ENCODE data around the gene TTLL8.

Gene TTLL8

DNA sequence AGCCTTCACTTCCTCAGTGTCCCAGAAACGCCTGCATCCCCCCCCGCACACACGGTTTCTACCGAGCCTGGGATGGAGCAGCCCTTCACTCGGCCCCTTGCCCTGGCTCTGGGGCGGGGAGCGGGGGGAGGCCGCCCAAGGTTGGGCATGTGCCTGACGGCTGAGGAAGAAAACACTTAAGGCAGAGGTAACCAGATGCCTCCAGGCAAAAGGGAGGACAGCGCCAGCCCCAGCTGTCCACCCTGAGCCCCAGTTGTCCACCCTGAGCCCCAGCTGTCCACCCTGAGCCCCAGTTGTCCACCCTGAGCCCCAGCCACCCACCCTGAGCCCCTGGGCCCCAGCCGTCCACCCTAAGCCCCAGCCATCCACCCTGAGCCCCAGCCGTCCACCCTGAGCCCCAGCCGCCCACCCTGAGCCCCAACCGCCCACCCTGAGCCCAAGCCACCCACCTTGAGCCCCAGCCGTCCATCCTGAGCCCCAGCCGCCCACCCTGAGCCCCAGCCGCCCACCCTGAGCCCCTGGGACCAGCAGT lies 3.8 kb upstream of the TTLL8 start:
- Histone ChIP-seq H3K9me2 (ENCODE audit: low read depth, low read length) (no peaks in the 10 kb centered on the region), H3K4me1 (ENCODE audit: insufficient read depth, low read length, severe bottlenecking) (peaks cover 25% of the 10 kb centered on the region), H3K27ac (ENCODE audit: low read depth, low read length, poor library complexity, severe bottlenecking) (no peak overlapping the region), H3K27me3 (ENCODE audit: insufficient read depth, low read length) (no peaks in the 10 kb centered on the region), H3K36me3 (ENCODE audit: insufficient read depth, low read length) (no peaks in the 10 kb centered on the region), H3K4me3 (ENCODE audit: low read depth, low read length, poor library complexity, severe bottlenecking) (no peak overlapping the region), H3K79me2 (ENCODE audit: insufficient read depth, low read length) (no peaks in the 10 kb centered on the region), H3K9me3 (ENCODE audit: low read length) (no peaks in the 10 kb centered on the region), H3K4me2 (ENCODE audit: low read length) (no peak overlapping the region), H3F3A (ENCODE audit: insufficient read depth, low read length) (no peaks in the 10 kb centered on the region), H3K9ac (ENCODE audit: low read length) (no peak overlapping the region), H4K20me1 (ENCODE audit: insufficient read depth, low read length) (no peaks in the 10 kb centered on the region), H2AFZ (ENCODE audit: low read length) (no peak overlapping the region)
- TF ChIP-seq, protein P1, sequence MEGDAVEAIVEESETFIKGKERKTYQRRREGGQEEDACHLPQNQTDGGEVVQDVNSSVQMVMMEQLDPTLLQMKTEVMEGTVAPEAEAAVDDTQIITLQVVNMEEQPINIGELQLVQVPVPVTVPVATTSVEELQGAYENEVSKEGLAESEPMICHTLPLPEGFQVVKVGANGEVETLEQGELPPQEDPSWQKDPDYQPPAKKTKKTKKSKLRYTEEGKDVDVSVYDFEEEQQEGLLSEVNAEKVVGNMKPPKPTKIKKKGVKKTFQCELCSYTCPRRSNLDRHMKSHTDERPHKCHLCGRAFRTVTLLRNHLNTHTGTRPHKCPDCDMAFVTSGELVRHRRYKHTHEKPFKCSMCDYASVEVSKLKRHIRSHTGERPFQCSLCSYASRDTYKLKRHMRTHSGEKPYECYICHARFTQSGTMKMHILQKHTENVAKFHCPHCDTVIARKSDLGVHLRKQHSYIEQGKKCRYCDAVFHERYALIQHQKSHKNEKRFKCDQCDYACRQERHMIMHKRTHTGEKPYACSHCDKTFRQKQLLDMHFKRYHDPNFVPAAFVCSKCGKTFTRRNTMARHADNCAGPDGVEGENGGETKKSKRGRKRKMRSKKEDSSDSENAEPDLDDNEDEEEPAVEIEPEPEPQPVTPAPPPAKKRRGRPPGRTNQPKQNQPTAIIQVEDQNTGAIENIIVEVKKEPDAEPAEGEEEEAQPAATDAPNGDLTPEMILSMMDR (IDR thresholded peaks at IDR 0.05; ENCODE audit: low read length): no peak
- TF ChIP-seq EZH2 (IDR thresholded peaks at IDR 0.05; ENCODE audit: borderline replicate concordance, low read length): no peak

DNA sequence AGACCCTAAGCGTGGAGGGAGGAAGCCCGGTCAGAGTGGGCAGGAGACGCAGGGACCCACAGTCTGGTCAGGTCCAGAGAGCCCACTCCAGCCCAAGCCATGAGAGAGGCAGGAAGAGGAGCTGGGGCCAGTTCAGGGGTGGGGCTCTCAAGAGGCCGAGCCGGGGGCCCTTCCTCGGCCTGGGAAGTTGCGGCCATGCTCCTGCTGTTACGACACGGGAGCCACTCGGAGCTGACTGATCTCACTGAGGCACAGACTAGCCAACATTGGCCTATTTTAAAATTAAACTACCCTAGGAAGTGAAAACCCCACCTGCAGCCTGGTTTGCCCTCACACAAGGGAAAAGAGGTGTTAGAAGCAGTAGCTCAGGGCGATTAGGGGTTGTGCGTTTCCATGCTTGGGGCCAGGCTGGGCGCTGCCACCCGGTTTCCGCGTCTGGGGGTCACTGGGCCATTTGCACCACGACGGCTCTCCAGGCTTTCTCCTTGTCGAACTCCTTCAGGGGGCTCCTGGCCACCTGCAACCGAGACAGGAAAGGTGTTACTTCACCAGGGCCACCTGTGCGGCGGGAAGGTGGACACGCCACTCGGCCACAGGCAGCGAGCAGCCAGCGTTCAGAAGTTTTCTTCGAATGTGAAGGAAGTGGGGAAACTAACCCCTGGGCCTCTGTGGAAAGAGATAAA lies 3.2 kb upstream of the TTLL8 start:
- Histone ChIP-seq H3K27me3 (ENCODE audit: insufficient read depth, low read length) (no peaks in the 10 kb centered on the region), H3K4me2 (ENCODE audit: low read length) (no peak overlapping the region), H3K9me3 (ENCODE audit: low read length) (no peaks in the 10 kb centered on the region), H4K20me1 (ENCODE audit: insufficient read depth, low read length) (no peaks in the 10 kb centered on the region), H3K4me1 (ENCODE audit: insufficient read depth, low read length, severe bottlenecking) (peaks cover 25% of the 10 kb centered on the region), H2AFZ (ENCODE audit: low read length) (no peak overlapping the region), H3K79me2 (ENCODE audit: insufficient read depth, low read length) (no peaks in the 10 kb centered on the region), H3K9me2 (ENCODE audit: low read depth, low read length) (no peaks in the 10 kb centered on the region), H3K36me3 (ENCODE audit: insufficient read depth, low read length) (no peaks in the 10 kb centered on the region), H3K27ac (ENCODE audit: low read depth, low read length, poor library complexity, severe bottlenecking) (no peak overlapping the region), H3K4me3 (ENCODE audit: low read depth, low read length, poor library complexity, severe bottlenecking) (no peak overlapping the region), H3F3A (ENCODE audit: insufficient read depth, low read length) (no peaks in the 10 kb centered on the region), H3K9ac (ENCODE audit: low read length) (no peak overlapping the region)
- TF ChIP-seq, protein P1 (IDR thresholded peaks at IDR 0.05; ENCODE audit: low read length): no peak
- no peak for TF ChIP-seq EZH2 (IDR thresholded peaks at IDR 0.05; ENCODE audit: borderline replicate concordance, low read length)

DNA sequence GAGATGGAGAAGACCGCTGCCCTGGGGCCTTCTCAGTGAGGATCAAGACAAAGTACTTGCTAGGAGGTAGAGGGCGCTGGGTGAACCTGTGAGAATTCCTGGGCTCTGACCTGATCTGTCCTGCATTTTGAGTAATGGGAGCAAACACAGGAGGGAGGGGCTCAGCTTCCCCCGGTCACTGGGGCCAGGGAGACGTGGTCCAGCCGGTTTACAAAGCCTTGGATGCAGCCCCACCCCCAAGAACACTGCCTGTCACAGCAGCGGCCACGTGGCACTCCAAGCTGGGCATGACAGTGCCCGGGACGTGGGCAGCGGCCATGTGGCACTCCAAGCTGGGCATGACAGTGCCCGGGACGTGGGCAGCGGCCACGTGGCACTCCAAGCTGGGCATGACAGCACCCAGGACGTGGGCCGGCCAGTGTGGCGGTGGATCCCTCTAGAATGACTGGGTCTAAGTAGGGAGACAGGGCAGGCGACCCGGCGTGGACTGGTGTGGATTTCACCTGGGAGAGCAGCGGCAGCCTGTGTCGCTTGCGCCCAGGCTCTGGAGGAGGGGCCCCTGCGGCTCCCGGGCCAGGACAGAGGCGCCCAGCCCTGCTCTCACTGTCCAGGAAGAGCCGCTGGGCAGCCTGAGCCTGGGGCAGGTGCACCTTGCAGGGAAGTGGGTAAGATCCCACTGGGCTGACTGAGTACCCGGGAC lies 2.5 kb upstream of the TTLL8 start:
- Histone ChIP-seq H3K27me3 (ENCODE audit: insufficient read depth, low read length) (no peaks in the 10 kb centered on the region), H3K36me3 (ENCODE audit: insufficient read depth, low read length) (no peaks in the 10 kb centered on the region), H3K4me2 (ENCODE audit: low read length) (no peak overlapping the region), H3K9ac (ENCODE audit: low read length) (no peak overlapping the region), H2AFZ (ENCODE audit: low read length) (no peak overlapping the region), H3K79me2 (ENCODE audit: insufficient read depth, low read length) (no peaks in the 10 kb centered on the region), H3K27ac (ENCODE audit: low read depth, low read length, poor library complexity, severe bottlenecking) (no peak overlapping the region), H4K20me1 (ENCODE audit: insufficient read depth, low read length) (no peaks in the 10 kb centered on the region), H3K4me3 (ENCODE audit: low read depth, low read length, poor library complexity, severe bottlenecking) (no peak overlapping the region), H3F3A (ENCODE audit: insufficient read depth, low read length) (no peaks in the 10 kb centered on the region), H3K9me3 (ENCODE audit: low read length) (no peaks in the 10 kb centered on the region), H3K4me1 (ENCODE audit: insufficient read depth, low read length, severe bottlenecking) (peaks cover 30% of the 10 kb centered on the region), H3K9me2 (ENCODE audit: low read depth, low read length) (no peaks in the 10 kb centered on the region)
- no peak for TF ChIP-seq EZH2 (IDR thresholded peaks at IDR 0.05; ENCODE audit: borderline replicate concordance, low read length)
- TF ChIP-seq, protein P1 (IDR thresholded peaks at IDR 0.05; ENCODE audit: low read length): peak; percentile 10; the same call in 1 of the 2 replicates

All from OCI-LY1 (cell line).